NT2/D1 (cell line): ENCODE data around the gene LY86.

ENCODE experiments used
- DNase-seq: peaks from one replicate; pipeline ENCODE4 v3.0.0-alpha.2; 2011; ENCODE audit warnings: low read depth, low spot score
- H3K27me3 ChIP-seq: 2 replicates; pipeline ENCODE4 v1.6.0; 2011; ENCODE audit warnings: mild to moderate bottlenecking; ENCODE audit not compliant: insufficient read length, insufficient read depth
- H3K36me3 ChIP-seq: 2 replicates; pipeline ENCODE4 v1.6.1; 2011; ENCODE audit warnings: mild to moderate bottlenecking, low read length, mixed read lengths; ENCODE audit not compliant: insufficient read depth, insufficient read length
- H3K4me1 ChIP-seq: 2 replicates; pipeline ENCODE4 v1.5.1; 2011; ENCODE audit not compliant: insufficient read depth, insufficient read length
- H3K4me3 ChIP-seq: 2 replicates; pipeline ENCODE4 v1.5.1; 2011; ENCODE audit warnings: low read depth; ENCODE audit not compliant: insufficient read length
- H3K9ac ChIP-seq: 2 replicates; pipeline ENCODE4 v1.6.0; 2011; ENCODE audit warnings: low read depth; ENCODE audit not compliant: insufficient read length
- H3K9me3 ChIP-seq: 2 replicates; pipeline ENCODE4 v1.5.1; 2011; ENCODE audit warnings: mild to moderate bottlenecking, low read length; ENCODE audit not compliant: insufficient read depth
- SUZ12 ChIP-seq: IDR thresholded peaks from 2 replicates; pipeline ENCODE4 v1.6.1; 2011; ENCODE audit not compliant: insufficient read length, insufficient read depth; ENCODE audit errors: extremely low read depth
- YY1 ChIP-seq: IDR thresholded peaks from 2 replicates; pipeline ENCODE4 v1.6.1; 2011; ENCODE audit not compliant: insufficient read length, insufficient read depth
- ZNF274 ChIP-seq: IDR thresholded peaks from 2 replicates; pipeline ENCODE4 v1.6.1; 2011; ENCODE audit warnings: mild to moderate bottlenecking, low read depth, low read length

The LY86 gene

GRCh38 chr6:6649824-6650349 is 61.4 kb downstream of the LY86 start:
- Histone ChIP-seq H3K4me1 (no peaks in the 10 kb centered on the region), H3K36me3 (no peaks in the 10 kb centered on the region), H3K9ac (no peak overlapping the region), H3K27me3 (no peaks in the 10 kb centered on the region), H3K9me3 (peaks cover 7% of the 10 kb centered on the region; the same call in 1 of the 2 replicates), H3K4me3 (no peak overlapping the region)
- no peak for DNase-seq
- no peak for TF ChIP-seq ZNF274
- TF ChIP-seq SUZ12 = no peak
- no peak for TF ChIP-seq YY1

DNA sequence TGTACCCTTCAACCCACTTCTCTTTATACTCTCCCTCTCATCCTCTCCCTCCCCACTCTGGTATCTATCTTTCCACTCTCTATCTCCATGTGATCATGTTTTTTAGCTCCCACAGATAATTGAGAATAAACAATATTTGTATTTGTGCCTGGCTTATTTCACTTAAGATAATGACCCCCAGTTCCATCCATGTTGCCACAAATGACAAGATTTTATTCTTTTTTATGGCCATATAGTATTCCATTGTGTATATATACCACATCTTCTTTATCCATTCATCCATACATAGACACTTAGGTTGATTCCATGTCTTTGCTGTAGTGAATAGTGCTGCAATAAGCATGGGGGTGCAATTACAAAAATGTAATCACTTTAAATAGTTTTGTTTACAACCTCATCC is 62.3 kb downstream of the LY86 start:
- Histone ChIP-seq H3K9ac (no peak overlapping the region), H3K4me1 (no peaks in the 10 kb centered on the region), H3K36me3 (no peaks in the 10 kb centered on the region), H3K9me3 (peaks cover 7% of the 10 kb centered on the region; the same call in 1 of the 2 replicates), H3K27me3 (no peaks in the 10 kb centered on the region), H3K4me3 (no peak overlapping the region)
- TF ChIP-seq ZNF274 = no peak
- no peak for TF ChIP-seq YY1
- no peak for TF ChIP-seq SUZ12
- no peak for DNase-seq

GRCh38 chr6:6651335-6651734 is 62.8 kb downstream of the LY86 start:
- Histone ChIP-seq H3K4me3 (no peak overlapping the region), H3K9me3 (peaks cover 5% of the 10 kb centered on the region; the same call in 1 of the 2 replicates), H3K27me3 (no peaks in the 10 kb centered on the region), H3K36me3 (no peaks in the 10 kb centered on the region), H3K4me1 (no peaks in the 10 kb centered on the region), H3K9ac (no peak overlapping the region)
- no peak for DNase-seq
- TF ChIP-seq YY1 = no peak
- no peak for TF ChIP-seq SUZ12
- no peak for TF ChIP-seq ZNF274

DNA sequence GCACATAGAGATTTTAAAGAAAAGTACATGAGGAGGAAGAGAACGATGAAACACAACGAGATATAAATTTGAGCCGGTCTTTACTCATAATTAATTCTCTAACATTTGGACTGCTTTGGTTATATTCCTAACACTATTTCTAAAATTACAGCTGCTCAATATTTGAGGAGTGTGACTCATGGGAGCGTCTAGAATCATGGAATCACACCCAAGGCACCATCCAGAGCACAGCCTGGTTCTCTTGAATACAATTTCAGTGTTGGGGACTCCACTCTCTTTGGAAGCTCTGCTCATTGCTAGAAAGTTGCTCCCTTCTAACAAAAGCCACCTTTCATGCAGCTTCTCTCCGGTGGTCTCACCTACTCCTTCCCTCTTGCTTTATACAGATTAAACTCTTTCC is 64.4 kb downstream of the LY86 start:
- TF ChIP-seq SUZ12 (no peak), YY1 (no peak), ZNF274 (no peak)
- H3K36me3 ChIP-seq = no peaks in the 10 kb centered on the region

GRCh38 chr6:6654599-6655575 is 66.4 kb downstream of the LY86 start:
- no peak overlapping the region for H3K4me3 ChIP-seq
- TF ChIP-seq ZNF274 (no peak), SUZ12 (no peak), YY1 (no peak)
- no peak overlapping the region for H3K9ac ChIP-seq
- no peaks in the 10 kb centered on the region for H3K36me3 ChIP-seq
- no peaks in the 10 kb centered on the region for H3K4me1 ChIP-seq
- no peaks in the 10 kb centered on the region for H3K27me3 ChIP-seq
- no peak for DNase-seq
- H3K9me3 ChIP-seq = peaks cover 7% of the 10 kb centered on the region; the same call in 1 of the 2 replicates

More for the DNA sequence above, 64.4 kb downstream of the LY86 start:
- Histone ChIP-seq H3K4me3 (no peak overlapping the region), H3K4me1 (no peaks in the 10 kb centered on the region), H3K27me3 (no peaks in the 10 kb centered on the region), H3K9ac (no peak overlapping the region), H3K9me3 (peaks cover 6% of the 10 kb centered on the region; the same call in 1 of the 2 replicates)
- no peak for DNase-seq

DNA sequence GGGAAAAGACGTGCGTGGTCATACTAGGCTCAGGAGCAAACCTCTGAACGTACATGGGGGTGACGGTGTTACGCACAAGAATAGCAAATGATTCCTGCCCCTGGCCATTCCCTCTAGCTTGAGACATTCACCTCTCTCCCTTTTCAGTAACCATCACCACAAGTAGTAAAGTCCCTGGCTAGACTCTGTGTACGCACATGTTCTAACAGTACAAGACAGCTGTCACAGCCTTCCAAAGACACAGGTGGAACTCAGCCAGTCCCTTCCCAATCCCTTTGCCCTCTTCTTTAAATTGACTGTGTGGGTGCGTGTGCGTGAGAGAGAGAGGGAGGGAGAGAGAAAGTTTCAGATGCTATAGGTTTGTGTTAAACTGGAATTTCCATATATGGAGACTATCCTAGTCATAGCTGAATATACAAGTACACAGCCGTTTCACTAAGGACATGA is 67.3 kb downstream of the LY86 start:
- no peak for DNase-seq
- Histone ChIP-seq H3K9me3 (peaks cover 7% of the 10 kb centered on the region; the same call in 1 of the 2 replicates), H3K27me3 (no peaks in the 10 kb centered on the region), H3K4me1 (no peaks in the 10 kb centered on the region), H3K9ac (no peak overlapping the region), H3K4me3 (no peak overlapping the region), H3K36me3 (no peaks in the 10 kb centered on the region)
- TF ChIP-seq ZNF274 (no peak), SUZ12 (no peak), YY1 (no peak)

- no peaks in the 10 kb centered on the region for H3K4me1 ChIP-seq
- H3K9me3 ChIP-seq = peaks cover 7% of the 10 kb centered on the region; the same call in 1 of the 2 replicates
- DNase-seq = no peak
- H3K9ac ChIP-seq = no peak overlapping the region
- TF ChIP-seq YY1 (no peak), ZNF274 (no peak), SUZ12 (no peak)
- H3K36me3 ChIP-seq = no peaks in the 10 kb centered on the region
- H3K27me3 ChIP-seq = no peaks in the 10 kb centered on the region
- no peak overlapping the region for H3K4me3 ChIP-seq
Measured at GRCh38 chr6:6656287-6656686, 67.8 kb downstream of the LY86 start.
